Osteocyte (in vitro differentiated cells): ENCODE measurements around the gene LRBA. TPM values are rescaled to one million over a fixed set of nuclear protein-coding genes. Genes with fewer than 3 reads are reported as not detected.
"Not testable (repeated sequence)": the region's sequence is repeated elsewhere in the genome, so short reads cannot be mapped to it uniquely, and the experiment has no call there.

Experiments
- DNase-seq: peaks from one replicate; pipeline ENCODE4 v3.0.0; 2021; ENCODE audit warnings: mixed read lengths; ENCODE audit not compliant: unreplicated experiment; ENCODE audit errors: extremely low spot score
- H3K27ac Mint-ChIP-seq: one replicate; pipeline ENCODE4 v1.8.0; 2021; ENCODE audit warnings: mild to moderate bottlenecking, mixed read lengths; ENCODE audit not compliant: unreplicated experiment
- H3K27me3 Mint-ChIP-seq: one replicate; pipeline ENCODE4 v1.8.0; 2021; ENCODE audit warnings: mixed read lengths; ENCODE audit not compliant: unreplicated experiment
- H3K36me3 Mint-ChIP-seq: one replicate; pipeline ENCODE4 v1.8.0; 2021; ENCODE audit warnings: mixed read lengths; ENCODE audit not compliant: unreplicated experiment
- H3K4me1 Mint-ChIP-seq: one replicate; pipeline ENCODE4 v1.8.0; 2021; ENCODE audit warnings: mixed read lengths; ENCODE audit not compliant: unreplicated experiment
- H3K4me3 Mint-ChIP-seq: one replicate; pipeline ENCODE4 v1.8.0; 2021; ENCODE audit warnings: mild to moderate bottlenecking, moderate library complexity, mixed read lengths; ENCODE audit not compliant: unreplicated experiment
- H3K9me3 Mint-ChIP-seq: one replicate; pipeline ENCODE4 v1.8.0; 2021; ENCODE audit warnings: mixed read lengths; ENCODE audit not compliant: unreplicated experiment
- total RNA-seq: library from RNA; stranded (reverse); gene quantifications from 2 replicates; pipeline ENCODE4 v1.2.1, GENCODE V29; 2021
- TF ChIP-seq, protein P1 (sequence below): fragments of 200-600 bp; sonication (generic); IDR thresholded peaks from 2 replicates; pipeline ENCODE4 v1.5.0; 2021; ENCODE audit warnings: antibody characterized with exemption, mild to moderate bottlenecking, moderate library complexity

Gene LRBA
- total RNA-seq, 1 donor from 2014 or later, result 40.8 TPM

- Mint-ChIP-seq H3K36me3 (no peaks in the 10 kb centered on the region), H3K9me3 (no peaks in the 10 kb centered on the region), H3K27me3 (no peaks in the 10 kb centered on the region), H3K27ac (no peak overlapping the region), H3K4me1 (no peaks in the 10 kb centered on the region), H3K4me3 (no peak overlapping the region)
- TF ChIP-seq, protein P1, sequence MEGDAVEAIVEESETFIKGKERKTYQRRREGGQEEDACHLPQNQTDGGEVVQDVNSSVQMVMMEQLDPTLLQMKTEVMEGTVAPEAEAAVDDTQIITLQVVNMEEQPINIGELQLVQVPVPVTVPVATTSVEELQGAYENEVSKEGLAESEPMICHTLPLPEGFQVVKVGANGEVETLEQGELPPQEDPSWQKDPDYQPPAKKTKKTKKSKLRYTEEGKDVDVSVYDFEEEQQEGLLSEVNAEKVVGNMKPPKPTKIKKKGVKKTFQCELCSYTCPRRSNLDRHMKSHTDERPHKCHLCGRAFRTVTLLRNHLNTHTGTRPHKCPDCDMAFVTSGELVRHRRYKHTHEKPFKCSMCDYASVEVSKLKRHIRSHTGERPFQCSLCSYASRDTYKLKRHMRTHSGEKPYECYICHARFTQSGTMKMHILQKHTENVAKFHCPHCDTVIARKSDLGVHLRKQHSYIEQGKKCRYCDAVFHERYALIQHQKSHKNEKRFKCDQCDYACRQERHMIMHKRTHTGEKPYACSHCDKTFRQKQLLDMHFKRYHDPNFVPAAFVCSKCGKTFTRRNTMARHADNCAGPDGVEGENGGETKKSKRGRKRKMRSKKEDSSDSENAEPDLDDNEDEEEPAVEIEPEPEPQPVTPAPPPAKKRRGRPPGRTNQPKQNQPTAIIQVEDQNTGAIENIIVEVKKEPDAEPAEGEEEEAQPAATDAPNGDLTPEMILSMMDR, result no peak
- DNase-seq, result no peak
Observed at GRCh38 chr4:151031831-151032605, 16.9 kb upstream of the LRBA start.

GRCh38 chr4:151029537-151029936 is 14.5 kb upstream of the LRBA start:
- Mint-ChIP-seq H3K27ac (no peak overlapping the region), H3K4me3 (no peak overlapping the region), H3K9me3 (no peaks in the 10 kb centered on the region), H3K4me1 (no peaks in the 10 kb centered on the region), H3K36me3 (no peaks in the 10 kb centered on the region), H3K27me3 (no peaks in the 10 kb centered on the region)
- DNase-seq, result no peak
- TF ChIP-seq, protein P1, result no peak

- DNase-seq, H3K27me3 Mint-ChIP-seq, H3K4me3 Mint-ChIP-seq, H3K27ac Mint-ChIP-seq, H3K9me3 Mint-ChIP-seq, H3K36me3 Mint-ChIP-seq, H3K4me1 Mint-ChIP-seq: not testable (repeated sequence)
Observed at GRCh38 chr4:151029006-151029405, 13.9 kb upstream of the LRBA start.

DNA sequence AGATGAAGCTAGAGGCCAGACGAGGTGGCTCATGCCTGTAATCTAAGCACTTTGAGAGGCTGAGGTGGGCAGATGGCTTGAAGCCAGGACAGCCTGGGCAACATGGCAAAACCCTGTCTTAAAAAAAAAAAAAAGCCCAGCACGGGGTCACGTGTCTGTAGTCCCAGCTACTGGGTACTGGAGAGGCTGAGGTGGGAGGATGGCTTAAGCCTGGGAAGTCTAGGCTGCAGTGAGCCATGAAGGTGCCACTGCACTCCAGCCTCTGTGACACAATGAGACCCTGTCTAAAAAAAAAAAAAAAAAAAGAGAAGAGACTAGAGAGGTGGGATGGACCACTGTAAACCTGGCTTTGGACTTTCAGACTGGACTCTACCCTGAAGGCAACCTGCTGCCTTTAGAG is 10.7 kb upstream of the LRBA start:
- H3K27me3 Mint-ChIP-seq, result no peaks in the 10 kb centered on the region
- H3K9me3 Mint-ChIP-seq, result no peaks in the 10 kb centered on the region
- TF ChIP-seq, protein P1, result no peak
- H3K27ac Mint-ChIP-seq, result no peak overlapping the region
- H3K4me1 Mint-ChIP-seq, result no peaks in the 10 kb centered on the region
- no peak overlapping the region for H3K4me3 Mint-ChIP-seq
- no peaks in the 10 kb centered on the region for H3K36me3 Mint-ChIP-seq
- DNase-seq, result no peak

DNA sequence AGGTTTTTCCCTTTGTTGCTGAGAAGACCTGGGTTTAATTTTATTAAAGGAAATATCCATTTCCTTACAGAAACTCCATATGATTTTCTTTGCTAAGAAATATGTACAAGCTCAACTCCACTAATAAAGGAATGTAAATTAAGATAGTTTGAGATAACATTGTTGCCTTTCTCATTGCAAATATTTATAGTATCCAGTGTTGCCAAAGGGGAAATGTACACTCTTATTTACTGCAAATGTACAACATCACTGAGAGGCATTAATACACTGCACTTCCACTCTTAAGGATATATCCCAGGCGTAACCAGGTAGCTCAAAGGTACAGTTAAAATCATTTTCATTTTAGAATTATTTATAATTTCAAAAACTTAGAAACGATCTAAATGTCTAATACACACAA is 7.5 kb upstream of the LRBA start:
- Mint-ChIP-seq H3K27me3 (no peaks in the 10 kb centered on the region), H3K36me3 (no peaks in the 10 kb centered on the region), H3K4me3 (no peak overlapping the region), H3K9me3 (no peaks in the 10 kb centered on the region), H3K27ac (no peak overlapping the region), H3K4me1 (no peaks in the 10 kb centered on the region)
- TF ChIP-seq, protein P1, result no peak
- DNase-seq, result no peak
